GM12892 (cell line): Measurements from ENCODE around the gene UGT1A8.

Experiments used
- POLR2A ChIP-seq: IDR thresholded peaks from 2 replicates; pipeline ENCODE4 v1.6.1; 2011; ENCODE audit warnings: low read depth, low read length, control low read depth
- POLR2AphosphoS5 ChIP-seq: IDR thresholded peaks from 2 replicates; pipeline ENCODE4 v1.6.1; 2011; ENCODE audit warnings: low read depth, low read length, control low read depth
- TAF1 ChIP-seq: IDR thresholded peaks from 2 replicates; pipeline ENCODE4 v1.6.1; 2011; ENCODE audit warnings: low read depth, mild to moderate bottlenecking, control low read depth, low read length, borderline replicate concordance

DNA sequence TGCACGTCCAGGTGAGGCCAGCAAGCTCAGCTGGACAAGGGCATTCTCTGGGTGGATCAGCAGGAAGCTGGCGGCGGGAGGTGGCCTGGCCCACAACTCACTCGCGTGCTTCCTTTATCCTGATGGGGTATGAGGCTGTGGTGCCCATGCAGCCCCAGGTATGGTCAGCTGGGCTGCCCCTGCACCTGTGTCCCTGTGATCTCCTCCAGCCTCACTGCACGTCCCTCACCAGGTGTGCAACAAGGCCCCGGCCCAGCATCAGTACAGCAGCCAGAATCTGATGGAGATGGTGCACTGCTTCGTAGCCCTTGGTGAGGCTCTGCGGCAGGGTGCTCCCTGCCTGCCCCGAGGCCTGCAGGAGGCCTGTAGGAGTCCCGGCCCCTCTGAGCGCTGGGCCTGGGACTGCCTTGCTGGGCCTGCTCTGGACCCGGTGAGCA lies 178.3 kb downstream of the UGT1A8 start:
- no peak for TF ChIP-seq POLR2AphosphoS5
- TF ChIP-seq POLR2A: no peak
- no peak for TF ChIP-seq TAF1
